Measurements from ENCODE around the gene GARIN5B. TPM values are rescaled to one million over a fixed set of nuclear protein-coding genes. Genes with fewer than 3 reads are reported as not detected.

Gene GARIN5B
- total and polyA plus RNA-seq, 2 of the 8 experiments (the other 6 are each of a cell fraction or from before 2014, with no cell fraction given), result 0.03 TPM; not detected in 1

DNA sequence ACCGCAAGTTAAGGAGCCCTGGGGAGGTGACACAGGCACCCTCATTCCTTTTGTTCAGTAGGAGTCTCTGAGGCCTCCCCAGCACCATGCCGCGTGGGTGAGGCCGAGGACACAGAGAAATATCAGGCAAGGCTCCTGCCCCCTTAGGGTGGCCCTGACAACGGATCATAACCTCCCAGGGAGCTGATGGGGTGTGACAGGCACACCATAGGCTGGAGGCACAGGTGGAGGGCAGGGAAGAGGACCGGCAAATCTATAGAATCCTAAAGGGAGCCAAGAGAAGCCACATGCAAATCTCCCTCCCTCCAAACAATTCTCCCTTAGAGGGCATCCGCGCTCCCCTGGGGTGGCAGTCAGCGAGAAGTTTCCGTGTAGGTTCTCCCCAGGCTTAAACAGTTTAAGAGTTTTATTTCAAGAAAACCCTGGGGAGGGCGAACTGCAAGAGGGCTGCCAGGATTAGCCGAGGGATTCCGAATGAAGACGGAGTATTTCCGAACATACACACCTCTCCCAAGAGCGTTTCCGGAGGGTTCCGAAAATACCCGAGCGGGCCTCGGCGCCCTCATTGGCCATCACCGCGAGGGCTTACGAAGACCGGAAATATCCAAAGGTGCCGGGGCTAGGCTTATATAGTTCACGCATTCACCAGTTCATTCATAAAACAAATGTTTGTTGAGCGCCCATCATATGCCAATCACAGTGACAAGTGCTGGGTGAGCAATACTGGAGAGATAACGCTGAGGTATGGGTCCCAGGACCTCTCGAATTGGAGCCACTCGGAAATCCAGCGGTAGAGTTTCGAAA lies 22.1 kb upstream of the GARIN5B start:
- peak overlapping the region in 3 of 4 experiments; percentile 80 to 93 (median 85); a peak in 6 of 7 replicates for H3K9ac ChIP-seq (replicated peaks in 1 of 4; ENCODE audit: extremely low read depth in 1 of 4, low read depth in 3 of 4, low read length in 3 of 4)
- H2BK120ac ChIP-seq (replicated peaks; ENCODE audit: low read depth, low read length), result no peak overlapping the region
- 3% methylated on average over 32 of the region's 34 CpGs; no CpG with 5 or more reads in 1 of the 2 experiments for WGBS, 2 experiments (ENCODE audit: extremely low coverage in 1 of 2, insufficient coverage in 1 of 2, insufficient read length in 1 of 2, insufficient replicate concordance in 2 of 2, low coverage in 1 of 2, low lambda C conversion rate in 2 of 2, missing lambda C conversion rate in 1 of 2)
- H3K4me3 ChIP-seq (ENCODE audit: extremely low read depth in 1 of 4, insufficient read depth in 2 of 4, low read depth in 3 of 4, low read length in 4 of 4), result peak overlapping the region; percentile 89 to 97 (median 94)
- H3K4me1 ChIP-seq (replicated peaks in 1 of 4; ENCODE audit: control insufficient read depth in 3 of 4, insufficient read depth in 4 of 4, low read length in 3 of 4), result peaks cover 0 to 43% (median 34%) of the 10 kb centered on the region in 4 experiments; a peak in 6 of 7 replicates
- CTCF ChIA-PET (ENCODE audit: partially characterized antibody), result interaction anchor here (0.9 to 3.2 kb wide), 12 partner anchors 13 to 244 kb away, joined by 3 to 37 read pairs (median 6); partner anchors contain the start of gene UBE2S
- peak overlapping the region; percentile 87 to 95 for H3K4me2 ChIP-seq (ENCODE audit: insufficient read depth in 1 of 2, low read depth in 2 of 2, low read length in 2 of 2)
- H3K14ac ChIP-seq (ENCODE audit: insufficient read length), result no peak overlapping the region
- peaks cover 0 to 6% (median 3%) of the 10 kb centered on the region in 4 experiments; a peak in 3 of 7 replicates for H3K27me3 ChIP-seq (replicated peaks in 1 of 4; ENCODE audit: control insufficient read depth in 3 of 4, extremely low read depth in 1 of 4, insufficient read depth in 3 of 4, low read length in 3 of 4)
- FAIRE-seq (peak; percentile 57), DNase-seq (ENCODE audit: low read depth in 1 of 2, low spot score in 2 of 2) (peak; percentile 71 to 98)
- no peaks in the 10 kb centered on the region for H3K9me3 ChIP-seq (ENCODE audit: insufficient read depth in 2 of 2, low read depth in 1 of 2, low read length in 1 of 2)
- POLR2A ChIA-PET (ENCODE audit: partially characterized antibody), result interaction anchor here (0.6 to 26.7 kb wide), 27 partner anchors 8 to 269 kb away, joined by 3 to 874 read pairs (median 7); partner anchors contain the start of genes COX6B2, HSPBP1, IL11 and KMT5C
- peak overlapping the region; percentile 88 for H2AK5ac ChIP-seq (ENCODE audit: low read depth, low read length)
- H4K91ac ChIP-seq (replicated peaks; ENCODE audit: insufficient read length, low read length), result peak overlapping the region; percentile 71
- H3K23me2 ChIP-seq (ENCODE audit: low read depth, low read length), result peaks cover 31% of the 10 kb centered on the region
- peak overlapping the region; percentile 86; the same call in 1 of the 2 replicates for H3K27ac ChIP-seq (ENCODE audit: low read depth, low read length)
- peak overlapping the region; percentile 98 for H2AFZ ChIP-seq (ENCODE audit: low read length)
- peaks cover 23 to 35% (median 26%) of the 10 kb centered on the region in 4 experiments for H3K36me3 ChIP-seq (ENCODE audit: control insufficient read depth in 2 of 4, insufficient read depth in 4 of 4, low read length in 3 of 4)
- H3K56ac ChIP-seq (replicated peaks; ENCODE audit: insufficient read length, low read depth, low read length), result peak overlapping the region; percentile 83
- H3K79me2 ChIP-seq (ENCODE audit: control insufficient read depth in 1 of 2, insufficient read depth in 2 of 2, low read length in 2 of 2), result peaks cover 17 to 27% of the 10 kb centered on the region in 2 experiments; a peak in 3 of 4 replicates
- H2BK5ac ChIP-seq (ENCODE audit: low read depth, low read length), result peak overlapping the region; percentile 90
- H3K4ac ChIP-seq (replicated peaks; ENCODE audit: insufficient read length, low read depth, low read length), result no peak overlapping the region
- H3K23ac ChIP-seq (ENCODE audit: insufficient read length), result no peak overlapping the region
- H2BK12ac ChIP-seq (ENCODE audit: low read depth, low read length), result peak overlapping the region; percentile 84
- H3K79me1 ChIP-seq (ENCODE audit: low read depth, low read length), result peaks cover 33% of the 10 kb centered on the region
- H4K20me1 ChIP-seq (replicated peaks in 1 of 2; ENCODE audit: control insufficient read depth in 1 of 2, insufficient read depth in 2 of 2, low read length in 2 of 2), result peaks cover 25 to 44% of the 10 kb centered on the region in 2 experiments
- H4K5ac ChIP-seq (ENCODE audit: insufficient read length, low read depth, low read length), result peak overlapping the region; percentile 91
- H2BK20ac ChIP-seq (ENCODE audit: low read length), result 0 out of 2 replicates have a peak overlapping the region, but pooled peaks have one; percentile 61
- H2BK15ac ChIP-seq (ENCODE audit: low read length), result peak overlapping the region; percentile 96; the same call in 1 of the 2 replicates
- no peak overlapping the region for H4K8ac ChIP-seq (ENCODE audit: extremely low read depth, insufficient read depth, low read length)
- H3K18ac ChIP-seq (ENCODE audit: extremely low read depth, low read length), result peak overlapping the region; percentile 99
- TF ChIP-seq POU5F1 (IDR thresholded peaks at IDR 0.05; ENCODE audit: low read depth, low read length), result no peak
- no peak for TF ChIP-seq BRCA1 (IDR thresholded peaks at IDR 0.05; ENCODE audit: low read depth, low read length)
- no peak for TF ChIP-seq GABPA (IDR thresholded peaks at IDR 0.05; ENCODE audit: borderline replicate concordance, insufficient read depth, low read length)
- 0 out of 4 replicates have a peak, but pooled peaks of 1 of the 2 experiments have one; percentile 17 for TF ChIP-seq SIN3A (conservative IDR thresholded peaks at IDR 0.05 in 1 of 2, IDR thresholded peaks at IDR 0.05 in 1 of 2; ENCODE audit: low read depth in 1 of 2, low read length in 2 of 2)
- no peak for TF ChIP-seq CHD2 (IDR thresholded peaks at IDR 0.05; ENCODE audit: low read length)
- peak; percentile 9 for TF ChIP-seq SAP30 (IDR thresholded peaks at IDR 0.05; ENCODE audit: insufficient read depth, insufficient replicate concordance, low read length)
- TF ChIP-seq PHF8 (conservative IDR thresholded peaks at IDR 0.05; ENCODE audit: low read depth, low read length), result peak; percentile 5; the same call in 1 of the 2 replicates
- TF ChIP-seq CHD1 (IDR thresholded peaks at IDR 0.05; ENCODE audit: low read depth, low read length), result no peak
- no peak for TF ChIP-seq TAF1 (IDR thresholded peaks at IDR 0.05; ENCODE audit: low read depth, low read length)
- no peak for TF ChIP-seq CBX8 (IDR thresholded peaks at IDR 0.05; ENCODE audit: borderline replicate concordance, low read depth, low read length)

Measured in H1 (cell line).